Measurements from ENCODE around the gene ACP1. TPM values are rescaled to one million over a fixed set of nuclear protein-coding genes. Genes with fewer than 3 reads are reported as not detected.

Gene ACP1
- total and polyA plus RNA-seq, 2 experiments from 2014 or later: 189 to 281 TPM

DNA sequence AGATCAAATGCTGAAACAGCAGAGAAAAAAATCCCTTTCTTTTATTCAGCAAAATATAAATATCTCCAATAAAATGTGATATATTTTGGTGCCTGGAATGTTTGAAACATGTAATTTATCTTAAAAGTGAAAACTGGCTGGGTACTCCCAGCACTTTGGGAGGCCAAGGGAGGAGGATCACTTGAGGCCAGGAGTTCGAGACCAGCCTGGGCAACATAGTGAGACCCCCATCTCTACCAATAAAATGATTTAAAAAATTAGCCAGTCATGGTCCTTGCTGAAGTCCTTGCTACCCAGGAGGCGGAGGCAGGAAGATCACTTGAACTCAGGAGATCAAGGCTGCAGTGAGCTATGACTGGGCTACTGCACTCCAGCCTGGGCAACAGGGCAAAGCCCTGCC, 9.6 kb upstream of the ACP1 start (continued):
- TF ChIP-seq, protein P1, sequence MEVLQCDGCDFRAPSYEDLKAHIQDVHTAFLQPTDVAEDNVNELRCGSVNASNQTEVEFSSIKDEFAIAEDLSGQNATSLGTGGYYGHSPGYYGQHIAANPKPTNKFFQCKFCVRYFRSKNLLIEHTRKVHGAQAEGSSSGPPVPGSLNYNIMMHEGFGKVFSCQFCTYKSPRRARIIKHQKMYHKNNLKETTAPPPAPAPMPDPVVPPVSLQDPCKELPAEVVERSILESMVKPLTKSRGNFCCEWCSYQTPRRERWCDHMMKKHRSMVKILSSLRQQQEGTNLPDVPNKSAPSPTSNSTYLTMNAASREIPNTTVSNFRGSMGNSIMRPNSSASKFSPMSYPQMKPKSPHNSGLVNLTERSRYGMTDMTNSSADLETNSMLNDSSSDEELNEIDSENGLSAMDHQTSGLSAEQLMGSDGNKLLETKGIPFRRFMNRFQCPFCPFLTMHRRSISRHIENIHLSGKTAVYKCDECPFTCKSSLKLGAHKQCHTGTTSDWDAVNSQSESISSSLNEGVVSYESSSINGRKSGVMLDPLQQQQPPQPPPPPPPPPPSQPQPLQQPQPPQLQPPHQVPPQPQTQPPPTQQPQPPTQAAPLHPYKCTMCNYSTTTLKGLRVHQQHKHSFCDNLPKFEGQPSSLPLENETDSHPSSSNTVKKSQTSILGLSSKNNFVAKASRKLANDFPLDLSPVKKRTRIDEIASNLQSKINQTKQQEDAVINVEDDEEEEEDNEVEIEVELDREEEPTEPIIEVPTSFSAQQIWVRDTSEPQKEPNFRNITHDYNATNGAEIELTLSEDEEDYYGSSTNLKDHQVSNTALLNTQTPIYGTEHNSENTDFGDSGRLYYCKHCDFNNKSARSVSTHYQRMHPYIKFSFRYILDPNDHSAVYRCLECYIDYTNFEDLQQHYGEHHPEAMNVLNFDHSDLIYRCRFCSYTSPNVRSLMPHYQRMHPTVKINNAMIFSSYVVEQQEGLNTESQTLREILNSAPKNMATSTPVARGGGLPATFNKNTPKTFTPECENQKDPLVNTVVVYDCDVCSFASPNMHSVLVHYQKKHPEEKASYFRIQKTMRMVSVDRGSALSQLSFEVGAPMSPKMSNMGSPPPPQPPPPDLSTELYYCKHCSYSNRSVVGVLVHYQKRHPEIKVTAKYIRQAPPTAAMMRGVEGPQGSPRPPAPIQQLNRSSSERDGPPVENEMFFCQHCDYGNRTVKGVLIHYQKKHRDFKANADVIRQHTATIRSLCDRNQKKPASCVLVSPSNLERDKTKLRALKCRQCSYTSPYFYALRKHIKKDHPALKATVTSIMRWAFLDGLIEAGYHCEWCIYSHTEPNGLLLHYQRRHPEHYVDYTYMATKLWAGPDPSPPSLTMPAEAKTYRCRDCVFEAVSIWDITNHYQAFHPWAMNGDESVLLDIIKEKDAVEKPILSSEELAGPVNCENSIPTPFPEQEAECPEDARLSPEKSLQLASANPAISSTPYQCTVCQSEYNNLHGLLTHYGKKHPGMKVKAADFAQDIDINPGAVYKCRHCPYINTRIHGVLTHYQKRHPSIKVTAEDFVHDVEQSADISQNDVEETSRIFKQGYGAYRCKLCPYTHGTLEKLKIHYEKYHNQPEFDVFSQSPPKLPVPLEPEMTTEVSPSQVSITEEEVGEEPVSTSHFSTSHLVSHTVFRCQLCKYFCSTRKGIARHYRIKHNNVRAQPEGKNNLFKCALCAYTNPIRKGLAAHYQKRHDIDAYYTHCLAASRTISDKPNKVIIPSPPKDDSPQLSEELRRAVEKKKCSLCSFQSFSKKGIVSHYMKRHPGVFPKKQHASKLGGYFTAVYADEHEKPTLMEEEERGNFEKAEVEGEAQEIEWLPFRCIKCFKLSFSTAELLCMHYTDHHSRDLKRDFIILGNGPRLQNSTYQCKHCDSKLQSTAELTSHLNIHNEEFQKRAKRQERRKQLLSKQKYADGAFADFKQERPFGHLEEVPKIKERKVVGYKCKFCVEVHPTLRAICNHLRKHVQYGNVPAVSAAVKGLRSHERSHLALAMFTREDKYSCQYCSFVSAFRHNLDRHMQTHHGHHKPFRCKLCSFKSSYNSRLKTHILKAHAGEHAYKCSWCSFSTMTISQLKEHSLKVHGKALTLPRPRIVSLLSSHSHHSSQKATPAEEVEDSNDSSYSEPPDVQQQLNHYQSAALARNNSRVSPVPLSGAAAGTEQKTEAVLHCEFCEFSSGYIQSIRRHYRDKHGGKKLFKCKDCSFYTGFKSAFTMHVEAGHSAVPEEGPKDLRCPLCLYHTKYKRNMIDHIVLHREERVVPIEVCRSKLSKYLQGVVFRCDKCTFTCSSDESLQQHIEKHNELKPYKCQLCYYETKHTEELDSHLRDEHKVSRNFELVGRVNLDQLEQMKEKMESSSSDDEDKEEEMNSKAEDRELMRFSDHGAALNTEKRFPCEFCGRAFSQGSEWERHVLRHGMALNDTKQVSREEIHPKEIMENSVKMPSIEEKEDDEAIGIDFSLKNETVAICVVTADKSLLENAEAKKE (CRISPR knock-in tag; IDR thresholded peaks at IDR 0.05): no peak
- TF ChIP-seq EZH2 (IDR thresholded peaks at IDR 0.05; ENCODE audit: low read depth, unreplicated experiment): no peak
- no peak for TF ChIP-seq ETS1 (IDR thresholded peaks at IDR 0.05)
- TF ChIP-seq EZH2phosphoT487 (IDR thresholded peaks at IDR 0.05; ENCODE audit: unreplicated experiment): no peak

GRCh38 chr2:256094-256493, 8.7 kb upstream of the ACP1 start:
- no peaks in the 10 kb centered on the region for H3F3A ChIP-seq (replicated peaks; ENCODE audit: low read depth)
- peaks cover 14% of the 10 kb centered on the region for H3K4me1 Mint-ChIP-seq
- H3K4me2 ChIP-seq: no peak overlapping the region
- H3K9me2 ChIP-seq (ENCODE audit: insufficient read depth): no peaks in the 10 kb centered on the region
- H3K27ac ChIP-seq (ENCODE audit: low read depth): no peak overlapping the region
- H2AFZ ChIP-seq: no peak overlapping the region
- H3K4me1 ChIP-seq (ENCODE audit: insufficient read depth): peaks cover 4% of the 10 kb centered on the region; the same call in 1 of the 2 replicates
- peaks cover 27% of the 10 kb centered on the region for H3K79me2 ChIP-seq (replicated peaks; ENCODE audit: insufficient read depth)
- H3K36me3 ChIP-seq (ENCODE audit: insufficient read depth): peaks cover 14% of the 10 kb centered on the region
- no peak overlapping the region for H3K4me3 ChIP-seq
- no peak for DNase-seq (ENCODE audit: low spot score)
- H3K9me3 Mint-ChIP-seq: peaks cover 27% of the 10 kb centered on the region
- no peak overlapping the region for H3K27ac Mint-ChIP-seq
- H3K36me3 Mint-ChIP-seq (ENCODE audit: low read depth): peaks cover 44% of the 10 kb centered on the region
- peaks cover 6% of the 10 kb centered on the region for H3K27me3 Mint-ChIP-seq (ENCODE audit: insufficient read depth, low read depth, poor library complexity)
- no peak for ATAC-seq
- H3K27me3 ChIP-seq (ENCODE audit: insufficient read depth): no peaks in the 10 kb centered on the region
- no peak overlapping the region for H3K4me3 Mint-ChIP-seq
- no peaks in the 10 kb centered on the region; the same call in 1 of the 2 replicates for H4K20me1 ChIP-seq (replicated peaks; ENCODE audit: insufficient read depth)
- TF ChIP-seq ETS1 (IDR thresholded peaks at IDR 0.05): no peak
- TF ChIP-seq EZH2 (IDR thresholded peaks at IDR 0.05; ENCODE audit: low read depth, unreplicated experiment): no peak
- no peak for TF ChIP-seq CTCF (conservative IDR thresholded peaks at IDR 0.05; ENCODE audit: low read depth in 2 of 2)
- TF ChIP-seq, protein P2, sequence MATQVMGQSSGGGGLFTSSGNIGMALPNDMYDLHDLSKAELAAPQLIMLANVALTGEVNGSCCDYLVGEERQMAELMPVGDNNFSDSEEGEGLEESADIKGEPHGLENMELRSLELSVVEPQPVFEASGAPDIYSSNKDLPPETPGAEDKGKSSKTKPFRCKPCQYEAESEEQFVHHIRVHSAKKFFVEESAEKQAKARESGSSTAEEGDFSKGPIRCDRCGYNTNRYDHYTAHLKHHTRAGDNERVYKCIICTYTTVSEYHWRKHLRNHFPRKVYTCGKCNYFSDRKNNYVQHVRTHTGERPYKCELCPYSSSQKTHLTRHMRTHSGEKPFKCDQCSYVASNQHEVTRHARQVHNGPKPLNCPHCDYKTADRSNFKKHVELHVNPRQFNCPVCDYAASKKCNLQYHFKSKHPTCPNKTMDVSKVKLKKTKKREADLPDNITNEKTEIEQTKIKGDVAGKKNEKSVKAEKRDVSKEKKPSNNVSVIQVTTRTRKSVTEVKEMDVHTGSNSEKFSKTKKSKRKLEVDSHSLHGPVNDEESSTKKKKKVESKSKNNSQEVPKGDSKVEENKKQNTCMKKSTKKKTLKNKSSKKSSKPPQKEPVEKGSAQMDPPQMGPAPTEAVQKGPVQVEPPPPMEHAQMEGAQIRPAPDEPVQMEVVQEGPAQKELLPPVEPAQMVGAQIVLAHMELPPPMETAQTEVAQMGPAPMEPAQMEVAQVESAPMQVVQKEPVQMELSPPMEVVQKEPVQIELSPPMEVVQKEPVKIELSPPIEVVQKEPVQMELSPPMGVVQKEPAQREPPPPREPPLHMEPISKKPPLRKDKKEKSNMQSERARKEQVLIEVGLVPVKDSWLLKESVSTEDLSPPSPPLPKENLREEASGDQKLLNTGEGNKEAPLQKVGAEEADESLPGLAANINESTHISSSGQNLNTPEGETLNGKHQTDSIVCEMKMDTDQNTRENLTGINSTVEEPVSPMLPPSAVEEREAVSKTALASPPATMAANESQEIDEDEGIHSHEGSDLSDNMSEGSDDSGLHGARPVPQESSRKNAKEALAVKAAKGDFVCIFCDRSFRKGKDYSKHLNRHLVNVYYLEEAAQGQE (IDR thresholded peaks at IDR 0.05; ENCODE audit: unreplicated experiment): no peak
- no peak for TF ChIP-seq STAT1 (IDR thresholded peaks at IDR 0.05; ENCODE audit: unreplicated experiment)
- TF ChIP-seq ZNF114 (CRISPR knock-in tag; IDR thresholded peaks at IDR 0.05): no peak

All from GM23338 (cell line).